GM18867 (cell line): Measurements from ENCODE around the gene DCDC2.
"Not testable (repeated sequence)": the region's sequence is repeated elsewhere in the genome, so short reads cannot be mapped to it uniquely, and the experiment has no call there.

Experiments
- ATAC-seq: cut with Tn5 transposase; IDR thresholded peaks from one replicate; pipeline ENCODE4 v1.9.1; 2021; ENCODE audit warnings: mild to moderate bottlenecking, moderate library complexity; ENCODE audit not compliant: unreplicated experiment

Gene DCDC2

GRCh38 chr6:24272553-24272952 lies 85.3 kb downstream of the DCDC2 start:
- ATAC-seq, result no peak

GRCh38 chr6:24272148-24272547 lies 85.7 kb downstream of the DCDC2 start:
- ATAC-seq, result no peak

GRCh38 chr6:24270011-24270410 lies 87.8 kb downstream of the DCDC2 start:
- ATAC-seq, result no peak

GRCh38 chr6:24258214-24258613 lies 99.6 kb downstream of the DCDC2 start:
- not testable (repeated sequence) for ATAC-seq

- ATAC-seq, result no peak
Measured at GRCh38 chr6:24257282-24257681, 100.6 kb downstream of the DCDC2 start.

GRCh38 chr6:24255676-24256075 lies 102.2 kb downstream of the DCDC2 start:
- peak; percentile 99 for ATAC-seq

GRCh38 chr6:24253360-24253759 lies 104.5 kb downstream of the DCDC2 start:
- no peak for ATAC-seq

GRCh38 chr6:24252280-24252679 lies 105.6 kb downstream of the DCDC2 start:
- no peak for ATAC-seq

GRCh38 chr6:24251339-24251738 lies 106.5 kb downstream of the DCDC2 start:
- no peak for ATAC-seq

- ATAC-seq, result no peak
Measured at GRCh38 chr6:24249926-24250325, 107.9 kb downstream of the DCDC2 start.

GRCh38 chr6:24245275-24245674 lies 112.6 kb downstream of the DCDC2 start:
- ATAC-seq, result no peak

- no peak for ATAC-seq
Measured at GRCh38 chr6:24242924-24243323, 114.9 kb downstream of the DCDC2 start.

GRCh38 chr6:24241779-24242178 lies 116.1 kb downstream of the DCDC2 start:
- ATAC-seq, result not testable (repeated sequence)

- no peak for ATAC-seq
Measured at GRCh38 chr6:24240943-24241342, 116.9 kb downstream of the DCDC2 start.

- no peak for ATAC-seq
Measured at GRCh38 chr6:24240380-24240928, 117.4 kb downstream of the DCDC2 start.

- ATAC-seq, result no peak
Measured at GRCh38 chr6:24238700-24239099, 119.2 kb downstream of the DCDC2 start.

GRCh38 chr6:24236779-24237178 lies 121.1 kb downstream of the DCDC2 start:
- ATAC-seq, result not testable (repeated sequence)

- ATAC-seq, result no peak
Measured at GRCh38 chr6:24233813-24234442, 123.9 kb downstream of the DCDC2 start.

- no peak for ATAC-seq
Measured at GRCh38 chr6:24231438-24231977, 126.4 kb downstream of the DCDC2 start.

- ATAC-seq, result no peak
Measured at GRCh38 chr6:24229696-24230405, 128.0 kb downstream of the DCDC2 start.

GRCh38 chr6:24228681-24229255 lies 129.1 kb downstream of the DCDC2 start:
- peak; percentile 66 for ATAC-seq

GRCh38 chr6:24228123-24228522 lies 129.7 kb downstream of the DCDC2 start:
- ATAC-seq, result no peak
